HG02885 (cell line): ENCODE data around the gene GLDC.
"Not testable (repeated sequence)": the region's sequence is repeated elsewhere in the genome, so short reads cannot be mapped to it uniquely, and the experiment has no call there.

Source experiments
- ATAC-seq: cut with Tn5 transposase; IDR thresholded peaks from one replicate; pipeline ENCODE4 v1.9.1; 2021; ENCODE audit warnings: mild to moderate bottlenecking; ENCODE audit not compliant: unreplicated experiment, poor library complexity

The GLDC gene

GRCh38 chr9:6645355-6646292, at the start of gene GLDC:
GLDC (minus strand) TSS chr9:6645729; CDS start chr9:6645499, 230 bp downstream.
- peak; percentile 93 for ATAC-seq

DNA sequence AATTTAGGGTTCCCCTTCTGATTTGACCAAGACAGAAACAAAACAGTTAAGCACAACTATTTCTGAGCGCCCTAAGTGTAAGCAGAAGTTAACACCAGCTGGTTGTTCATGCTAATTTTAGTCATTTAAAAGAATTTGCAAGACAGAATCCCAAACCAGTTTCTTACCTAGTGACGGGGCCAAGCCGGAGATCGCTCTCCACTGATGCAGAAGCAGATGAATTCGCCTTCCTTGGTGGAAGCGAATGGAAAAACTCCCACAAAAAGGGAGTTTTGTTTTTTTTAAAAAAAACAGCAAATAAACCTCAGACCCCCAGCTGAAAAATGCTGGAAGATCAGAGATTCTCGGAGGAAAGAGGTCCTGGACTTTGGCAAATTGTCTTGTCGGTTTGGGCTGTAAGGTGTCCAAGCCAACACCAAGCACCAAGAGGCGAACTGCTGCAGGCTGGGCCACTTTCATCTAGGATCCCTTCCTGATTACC, 47.4 kb upstream of the GLDC start:
- ATAC-seq: no peak

DNA sequence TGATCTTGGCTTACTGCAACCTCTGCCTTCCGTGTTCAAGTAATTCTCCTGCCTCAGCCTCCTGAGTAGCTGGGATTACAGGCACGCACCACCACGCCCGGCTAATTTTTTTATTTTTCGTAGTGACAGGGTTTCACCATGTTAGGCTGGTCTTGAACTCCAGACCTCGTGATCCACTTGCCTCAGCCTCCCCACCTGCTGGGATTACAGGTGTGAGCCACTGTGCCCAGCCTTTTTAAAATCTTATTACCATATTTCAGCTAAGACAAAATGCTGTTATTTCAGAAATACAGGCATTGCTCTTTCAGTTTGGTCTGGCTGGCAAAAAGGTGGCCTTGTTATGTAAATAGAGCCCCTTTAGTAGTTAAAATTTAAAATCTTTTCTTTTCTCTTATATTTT, 46.9 kb upstream of the GLDC start:
- ATAC-seq: no peak

GRCh38 chr9:6690675-6691070, 45.1 kb upstream of the GLDC start:
- not testable (repeated sequence) for ATAC-seq

- ATAC-seq: no peak
Measured at GRCh38 chr9:6689893-6690674, 44.6 kb upstream of the GLDC start.

DNA sequence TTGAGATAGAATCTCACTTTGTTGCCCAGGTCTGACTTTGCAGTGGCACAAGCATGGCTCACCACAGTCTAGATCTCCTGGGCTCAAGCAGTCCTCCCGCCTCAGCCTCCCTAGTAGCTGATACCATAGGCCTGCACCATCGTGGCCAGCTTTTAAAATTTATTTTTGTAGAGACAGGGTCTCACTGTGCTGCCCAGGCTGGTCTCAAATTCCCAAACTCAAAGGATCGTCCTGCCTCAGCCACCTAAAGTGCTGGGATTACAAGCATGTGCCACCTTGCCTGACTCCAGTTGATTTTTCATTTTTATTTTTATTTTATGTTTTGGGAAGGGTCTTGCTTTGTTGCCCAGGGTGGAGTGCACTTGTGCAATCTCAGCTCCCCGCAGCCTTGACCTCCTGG, 41.7 kb upstream of the GLDC start:
- ATAC-seq: no peak

DNA sequence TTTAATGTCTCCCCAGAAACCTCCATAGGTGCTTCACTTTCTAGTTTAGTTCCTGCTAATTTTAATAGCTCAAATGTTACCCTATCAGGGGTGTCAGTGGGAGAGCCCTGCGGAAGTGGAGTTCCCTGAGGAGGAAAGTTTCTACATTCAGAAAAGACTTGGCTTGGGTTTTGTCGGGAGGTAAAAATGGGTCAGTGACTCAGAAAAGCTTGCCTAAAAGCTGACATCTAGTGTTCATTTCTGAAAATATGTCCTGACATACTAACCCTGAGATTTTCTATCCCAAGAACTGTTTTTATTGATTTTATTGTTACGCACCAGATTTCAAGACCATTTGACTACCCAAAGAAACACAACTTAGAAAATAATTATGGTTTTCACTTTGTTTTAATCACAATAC, 40.9 kb upstream of the GLDC start:
- no peak for ATAC-seq

- no peak for ATAC-seq
Measured at GRCh38 chr9:6681957-6682501, 36.5 kb upstream of the GLDC start.

DNA sequence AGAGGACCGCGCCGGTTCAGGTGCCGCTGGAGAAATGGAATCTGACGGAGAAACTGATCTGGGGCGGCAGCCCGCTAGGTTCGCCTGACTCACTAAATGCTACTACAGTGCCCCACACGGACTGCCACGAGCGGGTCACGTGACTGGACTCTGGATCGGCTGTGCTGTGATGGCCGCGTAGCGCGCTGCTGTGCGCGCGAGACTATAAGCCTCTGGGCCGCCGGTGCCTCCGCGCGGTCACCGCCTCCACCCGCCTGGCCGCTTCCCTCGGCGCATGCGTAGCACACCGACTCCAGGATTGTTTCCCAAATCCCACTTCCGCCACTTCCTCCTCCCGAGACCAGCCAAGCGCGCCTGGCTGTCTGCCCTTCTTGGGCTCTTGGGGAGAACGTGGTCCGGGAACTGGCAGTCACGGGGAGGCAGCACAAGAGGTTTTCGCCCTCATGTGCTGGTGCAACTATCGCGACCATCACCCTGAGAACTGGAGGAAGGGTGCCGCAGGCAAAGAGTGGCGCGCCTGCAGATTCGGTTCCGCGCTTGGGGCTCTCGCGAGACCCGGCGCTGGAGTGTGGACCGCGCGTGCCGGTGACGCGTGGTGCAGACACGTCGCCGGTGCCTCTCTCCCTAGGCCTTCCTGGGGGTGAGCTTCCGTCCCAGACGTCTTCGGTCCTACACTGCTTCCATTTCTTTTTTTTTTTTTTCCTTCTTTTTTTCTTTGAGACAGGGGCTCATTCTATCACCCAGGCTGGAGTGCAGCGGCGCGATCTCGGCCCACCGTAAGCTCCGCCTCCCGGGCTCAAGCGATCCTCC, 35.8 kb upstream of the GLDC start:
- ATAC-seq: peak; percentile 74

DNA sequence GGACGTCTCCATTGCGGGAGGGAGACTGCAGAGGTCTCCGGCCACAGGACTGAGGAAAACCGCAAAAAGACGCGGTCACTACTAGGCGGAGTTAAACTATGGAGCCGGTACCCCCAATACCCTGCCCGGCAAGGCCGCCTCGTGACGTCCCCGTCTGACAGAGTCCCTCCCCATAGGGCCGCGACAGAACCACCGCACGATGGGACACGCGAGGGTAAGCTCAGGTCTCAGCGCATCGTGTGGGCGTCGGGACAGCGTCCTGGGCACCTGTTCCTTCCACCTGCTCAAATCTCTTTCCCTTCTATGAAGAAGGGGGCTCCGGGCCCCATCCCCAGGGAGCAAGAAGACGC, 35.2 kb upstream of the GLDC start:
- peak; percentile 29 for ATAC-seq

GRCh38 chr9:6677803-6678202, 32.3 kb upstream of the GLDC start:
- no peak for ATAC-seq

DNA sequence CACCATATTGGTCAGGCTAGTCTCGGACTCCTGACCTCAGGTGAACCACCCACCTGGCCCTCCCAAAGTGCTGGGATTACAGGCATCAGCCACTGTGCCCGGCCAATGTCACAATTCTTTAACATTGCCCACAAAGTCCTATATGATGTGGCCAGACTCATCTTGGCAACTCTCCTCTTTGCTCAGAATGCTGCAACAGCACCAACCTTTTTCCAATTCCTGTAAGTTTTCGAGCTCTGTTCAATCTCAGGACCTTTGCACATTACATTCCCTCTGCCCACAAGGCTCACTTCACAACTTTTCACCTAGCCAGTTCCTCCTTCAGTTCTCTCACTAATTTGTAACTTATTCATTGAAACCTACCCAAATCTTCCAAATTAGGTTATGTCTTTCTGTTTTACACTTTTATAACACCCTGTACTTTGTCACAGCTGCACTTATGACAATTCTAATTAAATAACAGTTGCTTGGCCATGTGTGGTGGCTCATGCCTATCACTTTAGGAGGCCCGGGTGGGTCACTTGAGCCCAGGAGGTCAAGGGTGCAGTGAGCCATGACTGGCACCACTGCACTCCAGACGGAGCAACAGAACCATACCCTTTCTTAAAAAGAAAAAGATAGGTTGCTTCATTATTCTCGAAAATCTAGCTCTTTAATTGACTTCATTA, 30.9 kb upstream of the GLDC start:
- ATAC-seq: no peak

DNA sequence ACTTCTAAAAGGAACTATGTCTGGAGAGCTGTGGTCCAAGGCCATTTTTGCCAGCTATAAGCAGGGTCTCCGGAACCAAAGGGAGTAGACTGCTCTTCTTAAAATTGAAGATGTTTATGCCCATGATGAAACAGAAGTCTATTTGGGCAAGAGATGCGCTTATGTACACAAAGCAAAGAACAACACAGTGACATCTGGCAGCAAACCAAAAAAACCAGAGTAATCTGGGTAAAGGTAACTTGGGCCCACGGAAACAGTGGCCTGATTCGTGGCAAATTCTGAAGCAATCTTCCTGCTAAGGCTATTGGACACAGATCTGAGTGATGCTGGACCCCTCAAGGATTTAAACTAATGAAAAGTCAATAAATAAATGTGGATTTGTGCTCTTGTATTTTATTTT, 29.7 kb upstream of the GLDC start:
- ATAC-seq: no peak

DNA sequence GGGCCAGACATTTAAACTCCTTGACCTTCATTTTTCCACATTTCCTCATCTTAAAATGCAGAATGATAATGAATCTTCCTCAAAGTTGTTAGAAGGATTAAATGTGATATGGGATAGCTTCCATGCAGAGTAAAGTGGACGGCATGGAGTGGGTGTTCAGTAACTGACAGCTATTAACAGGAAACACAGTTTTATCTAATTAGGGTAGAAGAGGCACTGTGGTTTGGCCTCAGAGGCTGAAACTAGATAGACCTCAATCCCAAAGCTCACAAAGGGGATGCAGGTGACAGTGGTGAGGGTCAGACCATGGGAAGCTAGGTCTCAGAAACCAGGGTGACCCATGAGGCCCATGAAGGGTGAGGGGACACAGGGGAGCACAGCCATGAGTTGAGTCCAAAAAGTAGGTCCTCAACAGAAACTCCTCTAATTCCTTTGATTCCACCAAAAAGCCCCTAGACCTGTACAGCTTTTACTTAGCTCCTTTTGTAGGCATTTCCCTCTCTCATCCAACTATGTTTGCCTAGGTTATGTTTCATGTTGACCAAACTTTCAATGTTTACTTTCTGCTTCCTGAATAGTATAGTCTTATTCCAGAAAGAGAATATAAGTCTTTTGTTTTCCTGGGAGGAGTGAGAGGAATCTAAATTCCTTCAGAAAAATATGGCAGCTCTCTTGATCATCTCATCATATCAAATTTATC, 27.9 kb upstream of the GLDC start:
- ATAC-seq: no peak

- no peak for ATAC-seq
Measured at GRCh38 chr9:6672118-6672517, 26.6 kb upstream of the GLDC start.

DNA sequence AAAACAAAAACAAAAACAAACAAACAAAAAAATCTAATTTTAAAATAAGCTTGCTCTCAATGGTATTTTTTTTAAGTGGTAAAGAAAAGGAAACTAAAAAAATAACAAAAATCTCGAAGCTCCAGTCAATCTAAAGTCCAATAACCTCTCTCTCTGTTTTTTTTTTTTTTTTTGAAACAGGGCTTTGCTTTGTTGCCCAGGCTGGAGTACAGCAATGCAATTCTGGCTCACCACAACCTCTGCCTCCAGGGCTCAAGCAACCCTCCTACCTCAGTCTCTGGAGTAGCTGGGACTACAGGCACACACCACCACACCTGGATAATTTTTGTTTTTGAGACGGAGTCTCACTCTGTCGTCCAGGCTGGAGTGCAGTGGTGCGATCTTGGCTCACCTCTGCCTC, 25.9 kb upstream of the GLDC start:
- no peak for ATAC-seq

- ATAC-seq: no peak
Measured at GRCh38 chr9:6669881-6670280, 24.4 kb upstream of the GLDC start.

DNA sequence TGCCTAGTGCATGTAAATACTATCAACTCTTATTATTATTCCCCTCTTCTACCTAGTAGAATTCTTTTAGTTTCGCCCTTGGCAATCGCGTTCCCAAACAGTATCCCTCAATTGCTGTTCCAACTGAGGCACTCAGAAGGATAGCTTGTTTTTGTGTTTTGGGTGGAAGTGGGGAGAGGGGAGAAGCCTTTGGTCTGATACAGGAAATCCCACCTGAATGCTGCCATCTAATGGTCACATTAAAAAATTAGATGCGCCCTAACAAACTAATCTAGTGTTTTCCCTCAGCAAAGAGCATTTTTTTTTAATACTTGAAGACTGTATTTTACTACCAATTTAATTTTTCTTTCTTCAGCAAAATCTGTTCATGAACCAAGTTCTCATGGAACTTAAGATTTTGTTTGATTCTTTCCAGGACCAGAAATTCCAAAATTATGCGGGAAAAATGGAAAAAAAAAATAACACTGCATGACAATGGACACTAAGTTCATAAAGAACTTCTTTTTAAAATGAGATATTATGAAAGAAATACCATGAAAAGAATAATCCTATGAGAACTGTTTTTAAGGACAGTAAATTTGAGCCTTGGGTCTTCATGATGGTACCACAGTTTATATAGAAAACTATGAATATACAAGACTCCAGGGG, 22.2 kb upstream of the GLDC start:
- no peak for ATAC-seq

DNA sequence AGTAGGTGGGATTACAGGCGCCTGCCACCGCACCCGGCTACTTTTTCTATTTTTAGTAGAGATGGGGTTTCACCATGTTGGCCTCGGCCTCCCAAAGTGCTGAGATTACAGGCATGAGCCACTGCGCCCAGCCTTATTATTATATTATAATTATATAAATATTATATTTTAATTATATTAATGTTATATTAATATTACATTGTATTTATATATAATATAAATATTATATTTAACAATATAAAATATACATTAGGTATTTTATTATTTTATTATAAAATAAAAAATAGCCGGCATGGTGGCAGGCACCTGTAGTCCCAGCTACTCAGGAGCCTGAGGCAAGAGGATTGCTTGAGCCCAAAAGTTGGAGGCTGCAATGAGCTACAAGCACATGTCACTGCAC, 21.6 kb upstream of the GLDC start:
- no peak for ATAC-seq
